Astrocyte of the cerebellum (primary cell): ENCODE results near the gene BHMT2.

Source experiments
- DNase-seq: peaks from one replicate; pipeline ENCODE4 v3.0.0-alpha.2; 2011; ENCODE audit warnings: low read depth
- H3K4me3 ChIP-seq: 2 replicates; pipeline ENCODE4 v1.5.1; 2011; ENCODE audit warnings: mild to moderate bottlenecking, low read depth, low read length, moderate library complexity
- in situ Hi-C: cut with HindIII; loops from 2 replicates; pipeline ENCODE4 v1.10.0; 2017; ENCODE audit warnings: low sequenced_read_pairs
- TF ChIP-seq, protein P1 (sequence below): IDR thresholded peaks from 2 replicates; pipeline ENCODE4 v1.5.1; 2012; ENCODE audit warnings: low read length, low read depth, moderate library complexity, mild to moderate bottlenecking; ENCODE audit errors: missing control alignments

The BHMT2 gene

GRCh38 chr5:79069488-79070349, at the start of gene BHMT2, which contains the start of gene DMGDH:
TSS of gene BHMT2 (plus strand) at chr5:79069767. CDS start at chr5:79069783, 16 bp downstream.
TSS of gene DMGDH (minus strand) at chr5:79069674. CDS start at chr5:79069620, 54 bp downstream.
- no peak for DNase-seq
- TF ChIP-seq, protein P1, sequence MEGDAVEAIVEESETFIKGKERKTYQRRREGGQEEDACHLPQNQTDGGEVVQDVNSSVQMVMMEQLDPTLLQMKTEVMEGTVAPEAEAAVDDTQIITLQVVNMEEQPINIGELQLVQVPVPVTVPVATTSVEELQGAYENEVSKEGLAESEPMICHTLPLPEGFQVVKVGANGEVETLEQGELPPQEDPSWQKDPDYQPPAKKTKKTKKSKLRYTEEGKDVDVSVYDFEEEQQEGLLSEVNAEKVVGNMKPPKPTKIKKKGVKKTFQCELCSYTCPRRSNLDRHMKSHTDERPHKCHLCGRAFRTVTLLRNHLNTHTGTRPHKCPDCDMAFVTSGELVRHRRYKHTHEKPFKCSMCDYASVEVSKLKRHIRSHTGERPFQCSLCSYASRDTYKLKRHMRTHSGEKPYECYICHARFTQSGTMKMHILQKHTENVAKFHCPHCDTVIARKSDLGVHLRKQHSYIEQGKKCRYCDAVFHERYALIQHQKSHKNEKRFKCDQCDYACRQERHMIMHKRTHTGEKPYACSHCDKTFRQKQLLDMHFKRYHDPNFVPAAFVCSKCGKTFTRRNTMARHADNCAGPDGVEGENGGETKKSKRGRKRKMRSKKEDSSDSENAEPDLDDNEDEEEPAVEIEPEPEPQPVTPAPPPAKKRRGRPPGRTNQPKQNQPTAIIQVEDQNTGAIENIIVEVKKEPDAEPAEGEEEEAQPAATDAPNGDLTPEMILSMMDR = no peak
- in situ Hi-C loops = no loop called here
- peak within 1 kb of the TSS; percentile 20 for H3K4me3 ChIP-seq

DNA sequence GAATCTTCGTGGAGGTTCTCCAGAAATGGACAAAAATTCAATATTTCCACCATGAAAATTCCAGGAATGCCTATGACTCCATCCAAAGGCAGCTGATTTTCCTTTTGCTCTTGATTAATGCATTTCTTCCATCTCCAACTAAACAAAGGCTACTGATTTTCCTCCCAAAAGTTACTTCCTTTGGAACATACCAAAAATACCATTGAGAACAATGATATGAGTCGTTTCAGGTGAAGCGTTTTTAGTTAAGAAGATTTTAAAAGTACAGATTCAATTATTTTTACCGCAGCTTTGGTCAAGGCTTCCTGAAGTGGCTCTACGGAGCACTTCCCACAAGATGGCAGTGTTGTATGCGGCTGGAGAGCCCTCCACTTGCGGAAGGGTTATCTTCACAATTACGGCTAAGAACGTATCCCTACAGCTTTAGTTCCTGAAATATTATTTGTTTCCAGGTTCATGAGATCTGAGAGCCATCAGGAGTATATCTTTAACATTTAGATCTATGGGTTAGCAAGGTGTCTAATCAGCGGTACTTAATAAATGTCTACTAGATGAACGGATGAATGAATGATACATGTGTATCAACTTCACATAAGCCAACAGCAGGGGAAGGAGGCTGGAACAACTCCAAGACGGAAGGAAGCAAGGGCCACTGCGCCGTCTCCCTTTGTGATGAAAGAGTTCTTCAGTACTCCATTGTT, 48.6 kb upstream of the BHMT2 start:
- TF ChIP-seq, protein P1 = peak; percentile 91
- H3K4me3 ChIP-seq = no peak overlapping the region
- DNase-seq = peak; percentile 63
- in situ Hi-C loops = no loop called here

DNA sequence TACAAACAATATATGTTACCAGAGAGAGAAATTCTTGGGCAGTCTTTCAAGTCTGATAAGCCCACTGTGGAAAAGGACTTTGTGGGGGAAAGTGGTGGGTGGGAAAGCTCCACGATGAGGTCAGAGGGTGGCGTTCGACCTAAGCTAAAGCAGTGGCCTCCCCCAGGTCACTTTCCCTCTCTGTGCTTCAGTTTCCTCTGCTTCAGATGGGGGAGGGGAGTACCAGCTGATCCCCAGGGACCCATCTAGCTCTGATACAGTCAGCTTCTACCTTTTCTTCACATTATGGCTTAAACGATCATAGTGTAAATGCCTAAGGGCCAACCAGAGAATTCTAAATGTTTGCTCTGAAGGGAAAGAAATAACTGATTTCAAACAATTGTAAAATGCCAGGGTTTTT, 47.8 kb upstream of the BHMT2 start:
- DNase-seq = no peak
- no peak overlapping the region for H3K4me3 ChIP-seq
- TF ChIP-seq, protein P1 = no peak
- in situ Hi-C loops = no loop called here

- in situ Hi-C loops = no loop called here
- TF ChIP-seq, protein P1 = no peak
Measured at GRCh38 chr5:79022771-79023170, 46.8 kb upstream of the BHMT2 start.

DNA sequence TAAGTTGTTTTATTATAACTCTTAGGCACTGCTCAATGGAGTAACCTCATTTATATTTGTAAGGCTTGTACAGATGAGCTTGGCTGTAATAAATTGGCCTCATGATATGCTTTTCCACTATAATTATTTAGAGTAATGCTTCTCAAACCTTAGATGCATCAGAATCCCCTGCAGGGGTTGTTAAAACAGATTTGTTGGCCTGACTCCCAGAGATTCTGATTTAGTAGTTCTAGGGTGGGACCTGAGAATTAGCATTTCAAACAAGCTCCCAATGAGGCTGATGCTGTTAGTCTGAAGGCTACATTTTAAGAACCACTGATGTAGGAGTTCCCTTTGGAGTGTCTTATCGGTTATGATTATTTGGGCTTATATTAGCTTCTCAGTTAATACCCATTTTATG, 46.2 kb upstream of the BHMT2 start:
- H3K4me3 ChIP-seq = no peak overlapping the region
- in situ Hi-C loops = no loop called here
- TF ChIP-seq, protein P1 = no peak
- DNase-seq = no peak

More at GRCh38 chr5:79022771-79023170, 46.8 kb upstream of the BHMT2 start:
- H3K4me3 ChIP-seq = no peak overlapping the region
- DNase-seq = no peak

DNA sequence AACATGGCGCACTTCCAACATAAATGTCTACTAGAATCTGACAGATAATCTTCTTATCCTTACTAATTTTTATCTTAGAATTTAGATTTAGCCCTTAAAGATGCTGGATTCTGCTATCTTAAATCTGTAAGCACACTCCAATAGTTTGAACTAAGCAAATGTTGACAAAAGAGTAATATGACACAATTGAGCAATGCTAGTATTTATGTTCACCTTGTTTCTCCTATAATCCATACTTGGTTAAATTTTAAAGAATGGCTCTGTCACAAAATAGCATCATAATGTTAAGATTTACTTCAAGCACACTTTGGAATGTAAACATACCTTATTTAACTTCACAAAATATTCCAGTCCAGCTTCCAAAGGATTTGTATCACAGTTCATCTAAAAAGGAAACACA, 45.6 kb upstream of the BHMT2 start:
- no peak overlapping the region for H3K4me3 ChIP-seq
- TF ChIP-seq, protein P1 = no peak
- in situ Hi-C loops = no loop called here
- DNase-seq = no peak
